Activated B cell treated with CpG ODN at 0.5 μM for 24 hours (primary cell): ENCODE data around the gene CA9. TPM values are rescaled to one million over a fixed set of nuclear protein-coding genes. Genes with fewer than 3 reads are reported as not detected.
A peak's percentile ranks its signal among the peaks of the same experiment; 100 is the strongest.

Experiments used
- ATAC-seq: fragments of 200-7000 bp; cut with Tn5 transposase; one replicate; pipeline ENCODE4 v1.10.0; 2021; ENCODE audit warnings: low read depth, mild to moderate bottlenecking, moderate library complexity
- CTCF ChIA-PET: fragments of 350-600 bp; sonication (Branson Sonifier 250); formaldehyde crosslinking; loops from one replicate; lab custom pipeline; 2021; ENCODE audit warnings: antibody characterized with exemption; lab: Charles Lee
- POLR2A ChIA-PET: fragments of 350-600 bp; sonication (Branson Sonifier 250); formaldehyde crosslinking; loops from one replicate; lab custom pipeline; 2021; ENCODE audit warnings: antibody characterized with exemption; lab: Charles Lee
- DNase-seq: peaks from one replicate; pipeline ENCODE4 v3.0.0; 2022
- H3K27ac Mint-ChIP-seq: one replicate; pipeline ENCODE4 v1.8.0; 2020; ENCODE audit warnings: mixed read lengths
- H3K27me3 Mint-ChIP-seq: one replicate; pipeline ENCODE4 v1.8.0; 2021; ENCODE audit warnings: mixed read lengths
- H3K36me3 Mint-ChIP-seq: one replicate; pipeline ENCODE4 v1.8.0; 2021; ENCODE audit warnings: low read depth, mixed read lengths
- H3K4me1 Mint-ChIP-seq: one replicate; pipeline ENCODE4 v1.8.0; 2021; ENCODE audit warnings: mixed read lengths
- H3K4me3 Mint-ChIP-seq: one replicate; pipeline ENCODE4 v1.8.0; 2020; ENCODE audit warnings: mild to moderate bottlenecking, mixed read lengths
- H3K9me3 Mint-ChIP-seq: one replicate; pipeline ENCODE4 v1.8.0; 2020; ENCODE audit warnings: mixed read lengths
- CTCF ChIP-seq: fragments of 200-600 bp; IDR thresholded peaks from one replicate; pipeline ENCODE4 v1.8.0; 2022; ENCODE audit warnings: antibody characterized with exemption, mild to moderate bottlenecking
- intact Hi-C: fragments of 100-400 bp; cut with micrococcal nuclease; formaldehyde crosslinking; loops from one replicate; pipeline ENCODE4 v1.15.1; 2024
- total RNA-seq: library from RNA; stranded (reverse); gene quantifications from 2 replicates; pipeline ENCODE4 v1.2.3, GENCODE V29; 2022

CA9 gene
- total RNA-seq, 1 donor from 2014 or later, result not detected

- Mint-ChIP-seq H3K27me3 (no peaks in the 10 kb centered on the region), H3K4me3 (peak overlapping the region; percentile 97), H3K9me3 (no peaks in the 10 kb centered on the region), H3K27ac (peak overlapping the region; percentile 98), H3K36me3 (peaks cover 17% of the 10 kb centered on the region), H3K4me1 (peaks cover 90% of the 10 kb centered on the region)
- DNase-seq (peak; percentile 94), ATAC-seq (peak; percentile 88)
- intact Hi-C loops, result loop anchor here (1.0 to 5.0 kb wide), 10 partner anchors 11 to 236 kb away; partner anchors contain the start of genes CREB3, GBA2, RGP1 and TLN1
- ChIA-PET CTCF (interaction anchor here (0.6 to 10.1 kb wide), 17 partner anchors 8 to 180 kb away, joined by 3 to 162 read pairs (median 6); partner anchors contain the start of genes CCDC107, CD72, GBA2 and RGP1), POLR2A (interaction anchor here (0.6 to 18.0 kb wide), 28 partner anchors 10 to 1028 kb away, joined by 3 to 549 read pairs (median 5); partner anchors contain the start of genes ARHGEF39, CCDC107, CD72 and CREB3)
- peak; percentile 65 for TF ChIP-seq CTCF
Observed at GRCh38 chr9:35646533-35647265, 27.0 kb upstream of the CA9 start.

GRCh38 chr9:35649431-35650340 lies 24.0 kb upstream of the CA9 start:
- H3K4me3 Mint-ChIP-seq, result peak overlapping the region; percentile 85

GRCh38 chr9:35650341-35651158 lies 23.2 kb upstream of the CA9 start, which contains the start of gene SIT1:
TSS of gene SIT1 (minus strand) at chr9:35650931. CDS start at chr9:35650853, 78 bp downstream.
- Mint-ChIP-seq H3K36me3 (peaks cover 6% of the 10 kb centered on the region), H3K4me3 (peak within 1 kb of the TSS; percentile 85), H3K27ac (peak within 1 kb of the TSS; percentile 98), H3K4me1 (peaks cover 79% of the 10 kb centered on the region), H3K9me3 (no peaks in the 10 kb centered on the region), H3K27me3 (no peaks in the 10 kb centered on the region)
- no peak for ATAC-seq
- intact Hi-C loops, result no loop called here
- TF ChIP-seq CTCF, result no peak
- DNase-seq, result no peak
- CTCF ChIA-PET, result interaction anchor here (4.8 to 10.1 kb wide), 3 partner anchors 36 to 46 kb away, joined by 28 to 162 read pairs (median 33); partner anchors contain the start of genes CD72 and TESK1
- POLR2A ChIA-PET, result interaction anchor here (0.6 to 18.0 kb wide), 7 partner anchors 7 to 139 kb away, joined by 3 to 549 read pairs (median 6); partner anchors contain the start of genes CCDC107, CD72, CREB3 and RMRP

More at GRCh38 chr9:35649431-35650340, 24.0 kb upstream of the CA9 start:
- Mint-ChIP-seq H3K36me3 (peaks cover 7% of the 10 kb centered on the region), H3K27me3 (no peaks in the 10 kb centered on the region), H3K4me1 (peaks cover 83% of the 10 kb centered on the region), H3K9me3 (no peaks in the 10 kb centered on the region), H3K27ac (peak overlapping the region; percentile 98)
- ATAC-seq (no peak), DNase-seq (no peak)
- ChIA-PET CTCF (interaction anchor here (4.6 to 10.1 kb wide), 4 partner anchors 8 to 46 kb away, joined by 28 to 162 read pairs (median 37); partner anchors contain the start of genes CCDC107, CD72, RMRP and TESK1), POLR2A (interaction anchor here (0.7 to 18.0 kb wide), 8 partner anchors 7 to 100 kb away, joined by 3 to 549 read pairs (median 6); partner anchors contain the start of genes ARHGEF39, CCDC107, CD72 and CREB3)
- TF ChIP-seq CTCF, result no peak
- intact Hi-C loops, result loop anchor here (5.0 kb wide), 1 partner anchor 98 kb away; the partner anchor contains the start of genes GBA2 and RGP1

GRCh38 chr9:35651956-35652828 lies 21.5 kb upstream of the CA9 start:
- intact Hi-C loops, result no loop called here
- H3K27me3 Mint-ChIP-seq, result no peaks in the 10 kb centered on the region
- DNase-seq (no peak), ATAC-seq (no peak)
- ChIA-PET POLR2A (interaction anchor here (0.6 to 18.0 kb wide), 3 partner anchors 37 to 987 kb away, joined by 3 to 549 read pairs (median 3); partner anchors contain the start of gene CD72), CTCF (interaction anchor here (6.3 to 10.1 kb wide), 2 partner anchors 37 to 48 kb away, joined by 28 to 162 read pairs; partner anchors contain the start of genes CD72 and TESK1)
- peaks cover 80% of the 10 kb centered on the region for H3K4me1 Mint-ChIP-seq
- peak overlapping the region; percentile 98 for H3K27ac Mint-ChIP-seq
- no peak overlapping the region for H3K4me3 Mint-ChIP-seq
- no peak for TF ChIP-seq CTCF
- H3K36me3 Mint-ChIP-seq, result no peaks in the 10 kb centered on the region
- H3K9me3 Mint-ChIP-seq, result no peaks in the 10 kb centered on the region
